Tibial artery (tissue), 4 donors: ENCODE data around the gene SCYGR2.

Source experiments
- DNase-seq, 2 donors: peaks; one replicate each; pipeline ENCODE4 v3.0.0-alpha.2; 2019
- H3K27ac ChIP-seq, 2 donors: fragments of 200-600 bp; sonication (generic) in 1 of 2; 1 replicate in 1 of 2; 2 replicates in 1 of 2; pipeline ENCODE4 v1.5.1; 2018 to 2019; ENCODE audit warnings: mild to moderate bottlenecking in 1 of 2
- H3K27me3 ChIP-seq, 2 donors: fragments of 200-600 bp; sonication (generic) in 1 of 2; one replicate each; pipeline versions ENCODE4 v1.5.1 to v1.6.0; 2016 to 2019
- H3K36me3 ChIP-seq, 3 donors: fragments of 200-600 bp; sonication (generic) in 2 of 3; one replicate each; pipeline ENCODE4 v1.5.1; 2016 to 2019; ENCODE audit warnings: mild to moderate bottlenecking in 2 of 3
- H3K4me1 ChIP-seq, 4 donors: fragments of 200-600 bp; sonication (generic) in 2 of 4; 1 replicate in 3 of 4; 2 replicates in 1 of 4; pipeline ENCODE4 v1.5.1; 2016 to 2019
- H3K4me3 ChIP-seq, 2 donors: fragments of 200-600 bp; sonication (generic) in 1 of 2; 1 replicate in 1 of 2; 2 replicates in 1 of 2; pipeline ENCODE4 v1.5.1; 2018 to 2019; ENCODE audit warnings: mild to moderate bottlenecking in 2 of 2
- H3K9me3 ChIP-seq, 3 donors: fragments of 200-600 bp; sonication (generic) in 1 of 3; one replicate each; pipeline ENCODE4 v1.5.1; 2016 to 2019
- CTCF ChIP-seq, 2 experiments: fragments of 200-600 bp in 1 of 2; fragments of 450-650 bp in 1 of 2; IDR thresholded peaks; one replicate each; pipeline ENCODE4 v1.5.1; 2017 to 2019; ENCODE audit warnings: antibody characterized with exemption in 2 of 2, mild to moderate bottlenecking in 1 of 2, moderate library complexity in 1 of 2
- intact Hi-C: fragments of 100-400 bp; cut with DNase I; formaldehyde crosslinking; loops from one replicate; pipeline ENCODE4 v1.15.0; 2023; ENCODE audit warnings: low total_unique reads

Gene SCYGR2

GRCh38 chr2:227625420-227625819 lies 26.7 kb downstream of the SCYGR2 start:
- Histone ChIP-seq H3K4me1 (no peaks in the 10 kb centered on the region), H3K27me3 (peaks cover 0 to 3% of the 10 kb centered on the region in 2 donors), H3K9me3 (no peaks in the 10 kb centered on the region), H3K4me3 (no peak overlapping the region), H3K36me3 (no peaks in the 10 kb centered on the region), H3K27ac (no peak overlapping the region)
- intact Hi-C loops, result no loop called here
- TF ChIP-seq CTCF (IDR thresholded peaks at IDR 0.05), result no peak
- DNase-seq, result no peak

GRCh38 chr2:227626580-227627151 lies 28.0 kb downstream of the SCYGR2 start:
- no peak overlapping the region for H3K27ac ChIP-seq
- H3K4me3 ChIP-seq, result no peak overlapping the region
- H3K4me1 ChIP-seq, result no peaks in the 10 kb centered on the region
- H3K9me3 ChIP-seq, result no peaks in the 10 kb centered on the region
- peaks cover 0 to 3% of the 10 kb centered on the region in 2 donors for H3K27me3 ChIP-seq
- no peaks in the 10 kb centered on the region for H3K36me3 ChIP-seq
- intact Hi-C loops, result no loop called here
- no peak for DNase-seq
- no peak for TF ChIP-seq CTCF (IDR thresholded peaks at IDR 0.05)

GRCh38 chr2:227627769-227628168 lies 29.1 kb downstream of the SCYGR2 start:
- TF ChIP-seq CTCF (IDR thresholded peaks at IDR 0.05), result no peak

DNA sequence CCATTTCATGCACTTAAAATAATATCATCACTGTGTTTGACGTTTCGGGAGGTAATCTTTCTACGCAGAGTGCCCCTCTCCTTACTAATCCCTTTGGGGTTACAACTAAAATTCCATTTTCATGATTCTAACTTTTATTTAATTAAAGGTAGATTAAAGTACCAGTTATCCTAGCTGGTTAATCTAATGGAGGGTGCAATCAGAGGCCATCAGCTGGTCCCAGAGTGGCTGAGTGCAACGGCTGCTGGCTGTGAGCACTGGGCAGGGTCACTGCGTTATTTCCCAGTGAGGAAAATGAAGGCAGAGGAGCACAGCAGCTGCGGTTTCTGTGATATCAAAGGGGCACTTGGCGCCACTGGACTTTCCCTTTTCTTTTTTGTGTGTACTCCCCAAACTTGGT lies 30.7 kb downstream of the SCYGR2 start:
- TF ChIP-seq CTCF (IDR thresholded peaks at IDR 0.05), result no peak
- H3K4me1 ChIP-seq, result no peaks in the 10 kb centered on the region
- no peaks in the 10 kb centered on the region for H3K9me3 ChIP-seq
- H3K36me3 ChIP-seq, result no peaks in the 10 kb centered on the region
- peaks cover 0 to 3% of the 10 kb centered on the region in 2 donors for H3K27me3 ChIP-seq
- no peak overlapping the region for H3K27ac ChIP-seq
- no peak overlapping the region for H3K4me3 ChIP-seq
- no peak for DNase-seq
- intact Hi-C loops, result no loop called here

More at GRCh38 chr2:227627769-227628168, 29.1 kb downstream of the SCYGR2 start:
- H3K4me3 ChIP-seq, result no peak overlapping the region
- no peak overlapping the region for H3K27ac ChIP-seq
- no peaks in the 10 kb centered on the region for H3K9me3 ChIP-seq
- no peaks in the 10 kb centered on the region for H3K4me1 ChIP-seq
- H3K36me3 ChIP-seq, result no peaks in the 10 kb centered on the region
- no peak for DNase-seq
- H3K27me3 ChIP-seq, result peaks cover 0 to 3% of the 10 kb centered on the region in 2 donors
- intact Hi-C loops, result no loop called here

DNA sequence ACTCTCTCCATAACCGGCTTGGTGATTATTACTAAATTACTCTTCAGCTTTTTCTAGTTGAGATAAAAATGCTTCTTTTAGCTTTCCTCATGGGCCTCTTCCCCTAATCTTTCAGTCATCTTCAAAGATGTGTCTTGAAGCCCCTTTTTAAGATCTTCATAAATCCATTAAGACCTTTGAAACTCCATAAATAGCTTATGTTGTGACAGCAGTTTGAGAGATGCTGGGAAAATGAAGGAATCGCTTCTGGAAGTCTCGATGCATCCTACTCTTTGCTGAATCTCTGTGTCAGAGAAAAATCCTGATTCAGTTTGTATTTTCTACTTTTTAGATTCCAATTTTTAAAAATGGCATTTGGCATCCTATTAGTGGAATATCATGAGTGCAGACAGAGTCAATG lies 31.6 kb downstream of the SCYGR2 start:
- no peak for DNase-seq
- H3K4me1 ChIP-seq, result no peaks in the 10 kb centered on the region

More for the DNA sequence above, 31.6 kb downstream of the SCYGR2 start:
- Histone ChIP-seq H3K27me3 (peaks cover 0 to 3% of the 10 kb centered on the region in 2 donors), H3K9me3 (no peaks in the 10 kb centered on the region), H3K4me3 (no peak overlapping the region), H3K36me3 (no peaks in the 10 kb centered on the region), H3K27ac (no peak overlapping the region)
- intact Hi-C loops, result no loop called here
- TF ChIP-seq CTCF (IDR thresholded peaks at IDR 0.05), result no peak
